Ramos (cell line): Measurements from ENCODE around the gene OR6K3.
"Not testable (repeated sequence)": the region's sequence is repeated elsewhere in the genome, so short reads cannot be mapped to it uniquely, and the experiment has no call there.

ENCODE experiments used
- in situ Hi-C: fragments of 300-500 bp; cut with MboI; formaldehyde crosslinking; loops from one replicate; pipeline ENCODE4 v1.14.3; 2022; ENCODE audit warnings: low sequenced_read_pairs; ENCODE audit not compliant: unreplicated experiment

Gene OR6K3

DNA sequence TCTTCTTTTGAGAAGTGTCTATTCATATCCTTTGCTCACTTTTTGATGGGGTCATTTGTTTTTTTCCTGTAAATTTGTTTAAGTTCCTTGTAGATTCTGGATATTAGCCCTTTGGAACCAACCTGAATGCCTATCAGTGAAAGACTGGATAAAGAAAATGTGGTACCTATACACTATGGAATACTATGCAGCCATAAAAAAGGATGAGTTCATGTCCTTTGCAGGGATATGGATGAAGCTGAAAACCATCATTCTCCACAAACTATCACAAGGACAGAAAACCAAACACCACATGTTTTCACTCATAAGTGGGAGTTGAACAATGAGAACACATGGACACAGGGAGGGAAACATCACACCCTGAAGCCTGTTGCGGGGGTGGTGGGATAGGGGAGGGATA, 32.2 kb downstream of the OR6K3 start:
- in situ Hi-C loops, result not testable (repeated sequence)

DNA sequence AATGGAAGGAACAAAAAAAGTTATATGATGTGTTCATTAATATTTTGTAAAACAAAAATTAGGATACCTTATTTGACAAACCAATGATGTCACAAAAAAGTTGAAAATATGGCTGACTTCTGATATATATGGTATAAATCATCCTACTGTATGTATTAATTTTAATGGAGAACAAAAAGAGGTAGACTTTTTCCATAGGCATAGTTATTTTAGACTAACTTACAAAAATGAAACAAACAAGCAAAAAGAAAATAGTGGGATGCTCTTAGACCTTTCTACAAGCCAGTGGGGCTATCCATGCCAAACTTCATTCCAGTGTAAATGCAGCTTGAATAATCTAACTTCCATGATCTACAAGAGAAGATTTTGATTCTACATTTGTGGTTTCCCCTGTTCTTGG, 33.5 kb downstream of the OR6K3 start:
- in situ Hi-C loops, result no loop called here

DNA sequence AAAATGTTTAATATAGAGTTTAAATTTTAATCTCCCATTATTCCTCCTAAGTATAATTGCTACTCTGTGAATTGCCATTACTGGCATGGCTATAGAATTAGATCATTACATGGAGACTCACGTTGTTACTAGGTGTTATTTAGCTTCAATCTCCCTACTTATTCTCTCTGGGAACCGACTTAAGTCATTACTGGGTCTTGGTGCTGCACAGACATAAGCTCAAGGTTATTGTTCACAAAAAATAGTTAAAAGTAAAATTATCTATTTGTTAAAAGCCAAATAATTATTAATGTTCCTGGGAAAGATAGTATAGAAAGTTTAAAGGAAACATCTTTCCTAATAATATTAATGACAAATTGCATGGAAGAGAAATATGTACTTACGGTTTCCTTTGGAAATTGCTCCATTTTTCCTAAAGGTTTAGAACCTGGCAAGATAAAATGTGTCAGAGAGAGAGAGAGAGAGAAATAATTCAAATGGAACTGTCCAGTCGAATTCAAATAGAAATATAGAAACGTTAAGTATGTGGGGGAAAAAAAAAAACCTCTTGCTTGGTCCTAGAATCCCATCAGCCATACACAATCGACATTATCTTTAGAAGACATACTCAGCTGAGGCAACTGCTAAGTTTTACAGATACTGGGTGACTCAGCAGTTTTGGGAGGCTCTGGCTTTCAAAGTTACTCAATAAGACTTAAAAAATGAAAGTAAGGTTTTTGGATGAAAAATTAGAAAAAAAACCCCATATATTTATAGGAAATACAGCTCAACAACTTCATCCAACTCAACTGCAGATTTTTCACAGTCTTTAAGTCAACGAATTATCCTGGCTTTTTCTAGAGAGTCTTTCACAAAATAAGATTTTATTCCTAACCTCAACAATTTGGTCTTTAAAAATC, 34.2 kb downstream of the OR6K3 start, which contains the start of gene SPTA1:
TSS of gene SPTA1 (minus strand) at position 605 of the 899 bp plus-strand sequence. CDS start at position 407, 198 bp downstream.
- in situ Hi-C loops, result no loop called here

DNA sequence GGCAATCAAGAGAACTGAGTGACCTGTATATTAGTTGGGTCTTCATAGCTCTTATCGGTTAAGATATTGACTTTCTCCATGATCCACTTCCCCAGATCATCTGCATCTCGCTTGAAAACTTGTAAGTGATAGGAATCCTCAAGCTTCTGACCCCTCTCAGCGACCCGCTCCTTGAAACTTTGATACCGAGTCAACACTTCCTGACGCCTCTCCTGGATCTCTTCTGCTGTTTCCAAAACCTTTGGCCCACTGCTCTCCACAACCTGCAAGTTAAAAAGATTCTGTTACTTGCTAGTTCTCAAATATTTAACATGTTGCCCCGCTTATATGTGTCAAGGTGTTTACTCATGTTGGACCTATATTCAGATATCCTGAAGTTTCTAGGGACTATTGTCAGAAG, 35.4 kb downstream of the OR6K3 start:
- in situ Hi-C loops, result no loop called here

DNA sequence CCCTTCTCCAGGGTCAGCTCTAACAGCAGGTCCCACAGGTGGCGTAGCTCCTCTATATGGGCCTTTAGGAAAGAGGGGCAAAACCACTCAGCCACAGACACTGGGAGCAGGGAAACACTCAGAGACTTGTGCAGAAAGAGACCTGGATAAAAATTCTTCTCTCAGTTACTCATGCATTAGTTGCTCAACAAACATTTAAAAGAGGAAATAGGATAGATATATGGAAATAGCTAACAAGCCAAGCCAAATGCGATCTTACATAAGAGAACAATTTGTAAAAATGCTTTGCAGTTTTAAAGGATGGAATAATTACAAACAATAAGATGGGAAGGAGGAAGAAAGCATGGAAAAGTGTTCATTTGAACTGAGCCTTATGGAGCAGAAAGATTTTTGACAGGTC, 38.9 kb downstream of the OR6K3 start:
- in situ Hi-C loops, result no loop called here

DNA sequence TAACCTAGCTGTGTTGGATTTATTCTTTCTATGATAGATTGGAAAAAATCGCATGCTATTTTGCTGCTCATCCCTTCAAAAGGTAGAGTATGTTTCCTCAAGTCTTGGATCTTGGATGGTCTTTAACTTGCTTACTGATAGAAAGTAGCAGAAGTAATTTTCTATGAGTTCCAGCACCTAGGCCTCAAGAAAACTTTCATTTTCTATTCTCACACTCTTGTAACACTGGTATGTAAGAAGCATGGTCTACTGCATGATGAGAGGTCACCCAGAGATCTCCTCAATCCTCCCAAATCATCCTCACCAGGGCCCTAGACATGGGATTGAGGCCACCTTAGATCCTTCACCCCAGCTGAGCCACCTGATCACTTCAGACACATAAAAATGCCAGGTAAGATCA, 41.2 kb downstream of the OR6K3 start:
- in situ Hi-C loops, result no loop called here

DNA sequence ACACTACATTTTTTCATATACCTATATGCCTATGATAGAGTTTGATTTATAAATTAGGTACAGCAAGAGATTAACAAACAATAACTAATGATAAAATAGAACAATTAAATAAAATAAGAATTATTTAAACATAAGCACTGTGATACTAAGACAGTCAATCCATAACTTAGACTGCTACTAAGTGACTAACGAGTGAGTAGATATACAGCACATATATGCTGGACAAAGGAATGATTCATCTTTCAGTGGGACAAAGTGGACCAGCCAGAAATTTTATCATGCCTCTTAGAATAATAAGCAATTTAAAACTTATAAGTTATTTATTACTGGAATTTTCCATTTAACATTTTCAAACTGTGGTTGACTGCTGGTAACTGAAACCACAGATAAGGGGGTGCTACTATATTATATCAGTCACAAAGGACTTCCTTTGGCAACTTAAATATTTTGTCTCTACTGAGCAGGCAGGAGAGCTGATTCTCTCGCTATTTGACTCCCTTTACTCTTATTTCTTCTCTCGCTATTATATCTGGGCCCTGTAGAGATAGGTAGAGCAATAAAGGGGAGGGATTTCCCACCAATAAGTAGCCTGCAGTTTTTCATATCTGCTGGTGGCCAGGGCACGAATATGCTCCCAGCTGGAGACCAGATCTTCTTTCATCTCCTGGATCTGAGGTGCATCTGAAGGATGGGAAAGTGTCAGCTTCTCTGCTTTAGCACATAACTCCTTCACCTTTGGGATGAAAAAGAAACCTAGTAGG, 44.8 kb downstream of the OR6K3 start:
- in situ Hi-C loops, result no loop called here

DNA sequence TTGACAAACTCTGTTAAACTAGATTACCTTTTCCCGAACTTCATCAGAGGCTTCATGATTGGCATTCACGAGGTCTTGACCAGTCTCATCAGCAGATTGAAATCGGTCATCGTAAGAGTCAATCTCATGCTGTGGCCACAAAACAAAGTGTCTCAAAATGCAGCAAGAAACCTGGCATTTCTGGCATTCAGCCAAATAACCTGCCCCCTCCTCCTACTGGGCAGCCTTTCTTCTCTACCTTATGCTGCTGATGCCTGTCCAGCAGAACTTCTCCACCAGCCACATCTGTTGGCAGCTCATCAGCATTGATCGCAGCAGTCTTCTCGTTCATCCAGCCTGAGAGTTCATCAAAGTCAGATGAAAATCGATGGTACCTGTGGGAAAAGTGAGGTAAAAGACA, 46.2 kb downstream of the OR6K3 start:
- in situ Hi-C loops, result no loop called here
